ENCODE measurements around the gene PRAF2.

Gene PRAF2

DNA sequence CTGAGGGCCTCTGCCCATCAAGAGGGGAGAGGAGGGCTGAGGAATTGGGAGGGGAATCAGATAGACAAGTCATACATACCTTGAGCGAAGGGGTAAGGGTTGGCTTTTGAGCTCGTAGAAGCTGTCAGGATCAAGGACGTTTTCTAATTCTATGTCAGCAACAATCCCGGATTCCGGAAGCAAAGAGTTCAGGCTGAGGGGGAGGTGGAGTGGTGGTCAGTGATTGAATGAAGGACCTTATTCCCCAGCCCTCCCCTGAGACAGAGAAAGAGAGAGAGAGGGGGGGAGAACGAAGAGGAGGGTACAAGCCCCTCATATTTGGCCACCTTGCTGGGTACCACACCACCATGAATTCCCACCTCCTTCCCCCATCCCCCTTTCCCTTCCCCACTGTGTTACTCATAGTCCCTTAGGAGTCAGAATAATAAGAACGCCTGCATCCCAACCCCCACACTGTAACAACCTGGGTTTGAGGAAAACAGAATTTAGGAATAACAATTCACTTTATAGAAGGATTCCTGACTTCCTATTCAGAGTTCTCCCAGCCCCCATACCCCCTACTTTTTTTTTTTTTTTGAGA is 33.3 kb downstream of the PRAF2 start:
- Histone ChIP-seq H3K79me2 (ENCODE audit: insufficient read depth, low read length) (peaks cover 19% of the 10 kb centered on the region), H3K4me1 (ENCODE audit: insufficient read depth, low read length) (peaks cover 48% of the 10 kb centered on the region), H3K27ac (ENCODE audit: low read length) (peak overlapping the region; percentile 60; the same call in 1 of the 2 replicates), H3K36me3 (ENCODE audit: insufficient read depth, low read length) (peaks cover 19% of the 10 kb centered on the region), H4K20me1 (ENCODE audit: insufficient read depth, low read length) (no peaks in the 10 kb centered on the region), H3K4me3 (ENCODE audit: low read depth in 1 of 2, low read length in 2 of 2) (no peak overlapping the region), H3K9me3 (ENCODE audit: insufficient read depth, low read length, severe bottlenecking) (no peaks in the 10 kb centered on the region), H3K4me2 (ENCODE audit: insufficient read depth, low read length) (peak overlapping the region; percentile 51; the same call in 1 of the 2 replicates), H2AFZ (ENCODE audit: low read depth, low read length) (no peak overlapping the region), H3K9ac (ENCODE audit: low read depth, low read length) (0 out of 2 replicates have a peak overlapping the region, but pooled peaks have one; percentile 33), H3K27me3 (ENCODE audit: insufficient read depth, low read length, poor library complexity) (no peaks in the 10 kb centered on the region)
- ATAC-seq (ENCODE audit: insufficient read depth, low read depth), result no peak
- TF ChIP-seq, protein P1, sequence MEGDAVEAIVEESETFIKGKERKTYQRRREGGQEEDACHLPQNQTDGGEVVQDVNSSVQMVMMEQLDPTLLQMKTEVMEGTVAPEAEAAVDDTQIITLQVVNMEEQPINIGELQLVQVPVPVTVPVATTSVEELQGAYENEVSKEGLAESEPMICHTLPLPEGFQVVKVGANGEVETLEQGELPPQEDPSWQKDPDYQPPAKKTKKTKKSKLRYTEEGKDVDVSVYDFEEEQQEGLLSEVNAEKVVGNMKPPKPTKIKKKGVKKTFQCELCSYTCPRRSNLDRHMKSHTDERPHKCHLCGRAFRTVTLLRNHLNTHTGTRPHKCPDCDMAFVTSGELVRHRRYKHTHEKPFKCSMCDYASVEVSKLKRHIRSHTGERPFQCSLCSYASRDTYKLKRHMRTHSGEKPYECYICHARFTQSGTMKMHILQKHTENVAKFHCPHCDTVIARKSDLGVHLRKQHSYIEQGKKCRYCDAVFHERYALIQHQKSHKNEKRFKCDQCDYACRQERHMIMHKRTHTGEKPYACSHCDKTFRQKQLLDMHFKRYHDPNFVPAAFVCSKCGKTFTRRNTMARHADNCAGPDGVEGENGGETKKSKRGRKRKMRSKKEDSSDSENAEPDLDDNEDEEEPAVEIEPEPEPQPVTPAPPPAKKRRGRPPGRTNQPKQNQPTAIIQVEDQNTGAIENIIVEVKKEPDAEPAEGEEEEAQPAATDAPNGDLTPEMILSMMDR (IDR thresholded peaks at IDR 0.05; ENCODE audit: borderline replicate concordance, extremely low read depth, low read length, poor library complexity, severe bottlenecking), result no peak
- no peak for TF ChIP-seq EZH2 (IDR thresholded peaks at IDR 0.05; ENCODE audit: borderline replicate concordance, low read depth, low read length, severe bottlenecking)
- no peak for DNase-seq

DNA sequence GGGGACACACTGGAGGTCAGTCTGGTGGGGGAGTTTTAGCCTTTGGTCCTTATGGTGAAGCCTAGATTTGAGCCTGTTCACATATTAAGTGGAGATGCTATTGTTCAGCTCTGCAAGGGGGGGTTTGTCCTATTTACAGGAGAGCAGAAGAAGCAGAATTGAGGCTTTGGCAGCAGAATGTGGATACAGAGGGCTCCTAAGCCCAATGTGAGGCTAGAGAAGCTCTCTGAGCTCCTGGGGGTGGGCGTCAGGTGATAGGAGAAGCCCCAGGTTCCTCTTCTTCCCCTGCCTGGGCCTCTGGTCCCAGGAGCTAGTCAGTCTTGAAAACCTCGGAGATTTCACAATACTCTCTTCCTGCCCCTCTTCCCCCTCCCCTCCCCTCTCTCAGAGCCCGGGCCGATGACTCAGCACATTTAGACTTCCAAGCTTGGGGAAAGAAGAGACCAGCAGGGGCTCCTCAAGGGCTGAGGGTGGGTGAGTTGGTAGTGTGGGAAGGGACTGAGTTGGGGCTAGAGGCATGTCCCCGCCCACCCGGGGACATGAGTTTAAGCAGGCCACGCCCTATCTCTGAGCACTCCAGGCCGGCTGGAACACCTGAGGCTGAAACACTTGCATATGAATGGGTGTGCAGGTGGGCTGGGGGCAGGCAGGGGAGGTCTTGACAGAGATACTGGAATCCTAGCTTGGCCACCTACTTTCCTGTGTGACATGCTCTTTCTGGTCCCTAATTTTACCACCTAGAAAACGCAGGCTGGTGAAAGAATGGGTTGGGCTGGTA is 34.0 kb downstream of the PRAF2 start:
- Histone ChIP-seq H3K4me2 (ENCODE audit: insufficient read depth, low read length) (peak overlapping the region; percentile 51), H3K4me3 (ENCODE audit: low read depth in 1 of 2, low read length in 2 of 2) (peak overlapping the region in 1 of 2 experiments; percentile 33; a peak in 2 of 4 replicates), H3K9ac (ENCODE audit: low read depth, low read length) (peak overlapping the region; percentile 33; the same call in 1 of the 2 replicates), H3K4me1 (ENCODE audit: insufficient read depth, low read length) (peaks cover 48% of the 10 kb centered on the region), H3K79me2 (ENCODE audit: insufficient read depth, low read length) (peaks cover 19% of the 10 kb centered on the region), H3K9me3 (ENCODE audit: insufficient read depth, low read length, severe bottlenecking) (no peaks in the 10 kb centered on the region), H3K36me3 (ENCODE audit: insufficient read depth, low read length) (peaks cover 19% of the 10 kb centered on the region), H4K20me1 (ENCODE audit: insufficient read depth, low read length) (no peaks in the 10 kb centered on the region), H3K27ac (ENCODE audit: low read length) (peak overlapping the region; percentile 65), H3K27me3 (ENCODE audit: insufficient read depth, low read length, poor library complexity) (no peaks in the 10 kb centered on the region), H2AFZ (ENCODE audit: low read depth, low read length) (no peak overlapping the region)
- TF ChIP-seq, protein P1 (IDR thresholded peaks at IDR 0.05; ENCODE audit: borderline replicate concordance, extremely low read depth, low read length, poor library complexity, severe bottlenecking), result peak; percentile 26
- TF ChIP-seq EZH2 (IDR thresholded peaks at IDR 0.05; ENCODE audit: borderline replicate concordance, low read depth, low read length, severe bottlenecking), result no peak
- DNase-seq, result peak; percentile 81
- ATAC-seq (ENCODE audit: insufficient read depth, low read depth), result peak; percentile 41

DNA sequence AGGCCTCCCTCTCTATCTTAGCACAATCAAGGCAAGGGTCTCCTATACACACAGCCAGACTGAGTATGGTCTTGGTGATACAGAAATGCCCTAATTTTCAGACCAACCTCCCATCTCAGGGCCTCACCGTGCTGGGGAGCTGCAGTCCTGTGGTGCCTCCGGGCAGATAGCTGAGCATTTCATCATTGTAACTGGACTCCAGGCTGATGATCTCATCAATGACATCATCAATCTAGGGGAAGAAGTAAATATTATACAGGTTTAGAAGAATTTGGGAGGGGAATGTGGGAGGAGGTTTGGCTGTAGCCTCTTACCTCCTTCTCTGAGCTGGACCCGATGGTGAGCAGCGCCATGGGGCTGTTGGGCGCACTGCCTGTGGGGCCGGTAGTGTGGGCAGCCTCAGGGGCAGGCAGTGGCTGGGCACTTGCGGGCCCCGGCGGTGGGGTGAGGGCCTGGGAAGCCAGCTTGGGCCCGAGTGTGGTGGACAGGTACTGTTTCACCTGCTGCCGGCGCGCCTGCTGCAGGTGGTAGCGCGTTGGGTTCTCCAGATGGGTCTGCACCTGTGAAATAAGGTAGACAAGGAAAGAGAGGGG is 35.8 kb downstream of the PRAF2 start:
- Histone ChIP-seq H3K27me3 (ENCODE audit: insufficient read depth, low read length, poor library complexity) (no peaks in the 10 kb centered on the region), H3K4me3 (ENCODE audit: low read depth in 1 of 2, low read length in 2 of 2) (no peak overlapping the region), H3K9ac (ENCODE audit: low read depth, low read length) (no peak overlapping the region), H3K79me2 (ENCODE audit: insufficient read depth, low read length) (peaks cover 19% of the 10 kb centered on the region), H3K27ac (ENCODE audit: low read length) (no peak overlapping the region), H3K36me3 (ENCODE audit: insufficient read depth, low read length) (peaks cover 34% of the 10 kb centered on the region), H3K9me3 (ENCODE audit: insufficient read depth, low read length, severe bottlenecking) (no peaks in the 10 kb centered on the region), H3K4me1 (ENCODE audit: insufficient read depth, low read length) (peaks cover 40% of the 10 kb centered on the region), H4K20me1 (ENCODE audit: insufficient read depth, low read length) (no peaks in the 10 kb centered on the region), H2AFZ (ENCODE audit: low read depth, low read length) (no peak overlapping the region), H3K4me2 (ENCODE audit: insufficient read depth, low read length) (no peak overlapping the region)
- no peak for DNase-seq
- no peak for ATAC-seq (ENCODE audit: insufficient read depth, low read depth)
- TF ChIP-seq EZH2 (IDR thresholded peaks at IDR 0.05; ENCODE audit: borderline replicate concordance, low read depth, low read length, severe bottlenecking), result no peak
- TF ChIP-seq, protein P1 (IDR thresholded peaks at IDR 0.05; ENCODE audit: borderline replicate concordance, extremely low read depth, low read length, poor library complexity, severe bottlenecking), result no peak
